K562 (cell line): ENCODE data around the gene RBM20. TPM values are rescaled to one million over a fixed set of nuclear protein-coding genes. Genes with fewer than 3 reads are reported as not detected.

ENCODE experiments used
- BMI1 ChIP-seq: fragments of 150-350 bp; IDR thresholded peaks from 2 replicates; pipeline ENCODE4 v1.6.1; 2014; ENCODE audit warnings: low read length
- EGR1 ChIP-seq: fragments of 450-650 bp; conservative IDR thresholded peaks from 2 replicates; pipeline ENCODE4 v1.6.1; 2017; ENCODE audit warnings: mild to moderate bottlenecking
- ERF ChIP-seq: fragments of 450-650 bp; formaldehyde crosslinking; IDR thresholded peaks from 2 replicates; pipeline ENCODE4 v1.4.0; 2020; ENCODE audit warnings: mild to moderate bottlenecking, mixed read lengths
- ESRRA ChIP-seq: fragments of 450-650 bp; IDR thresholded peaks from 2 replicates; pipeline ENCODE4 v1.6.1; 2014; ENCODE audit warnings: low read depth, mild to moderate bottlenecking, moderate library complexity, borderline replicate concordance
- HDAC2 ChIP-seq: fragments of 450-650 bp; IDR thresholded peaks from 2 replicates; pipeline ENCODE4 v1.6.1; 2016; ENCODE audit warnings: mild to moderate bottlenecking
- MCM5 ChIP-seq: fragments of 450-650 bp; IDR thresholded peaks from 2 replicates; pipeline ENCODE4 v1.6.1; 2016; ENCODE audit warnings: low read depth
- NEUROD1 ChIP-seq: fragments of 150-350 bp; IDR thresholded peaks from 2 replicates; pipeline ENCODE4 v1.6.1; 2014; ENCODE audit warnings: borderline replicate concordance, low read length, low read depth; ENCODE audit not compliant: partially characterized antibody
- POLR3G ChIP-seq: IDR thresholded peaks from 2 replicates; pipeline ENCODE4 v1.6.1; 2011; ENCODE audit not compliant: insufficient read length, insufficient replicate concordance; ENCODE audit errors: extremely low read depth
- SMAD2 ChIP-seq: fragments of 150-350 bp; IDR thresholded peaks from 2 replicates; pipeline ENCODE4 v1.6.1; 2014; ENCODE audit warnings: low read depth, mild to moderate bottlenecking, low read length
- TARDBP ChIP-seq: fragments of 450-650 bp; IDR thresholded peaks from 2 replicates; pipeline ENCODE4 v1.6.1; 2016
- YBX1 ChIP-seq: fragments of 450-650 bp; IDR thresholded peaks from 2 replicates; pipeline ENCODE4 v1.7.1; 2016; ENCODE audit warnings: mild to moderate bottlenecking
- ZNF436 ChIP-seq: fragments of 250-450, 450-650 bp; sonication (Bioruptor Pico); formaldehyde crosslinking; IDR thresholded peaks from 2 replicates; pipeline ENCODE4 v1.7.0; 2020; ENCODE audit warnings: mild to moderate bottlenecking
- ZNF696 ChIP-seq: fragments of 250-450 bp; sonication (Bioruptor Pico); conservative IDR thresholded peaks from 2 replicates; pipeline ENCODE4 v1.4.0; 2020; ENCODE audit warnings: mild to moderate bottlenecking, moderate library complexity
- polyA plus RNA-seq, 8 experiments: library from polyadenylated mRNA; depleted of rRNA in 4 of 8; stranded (reverse) in 5 of 8; unstranded in 3 of 8; fragments of >200 nt; fragmentation: Nextera tagmentation in 2 of 8; fragmentation: Illumina TruSeq in 1 of 8; extraction: Ambion mirVana in 2 of 8; extraction: Trizol in 1 of 8; gene quantifications; 2 replicates each; pipeline versions ENCODE4 v1.2.1 to v1.2.3, GENCODE V29; 2011 to 2014; ENCODE audit warnings: inconsistent platforms in 1 of 8, missing spikeins in 1 of 8
- total RNA-seq, 7 experiments: library from RNA; depleted of rRNA in 6 of 7; stranded (reverse); fragments of >200 nt in 6 of 7; fragmentation: Illumina TruSeq in 2 of 7; extraction: Trizol in 2 of 7; gene quantifications; 2 replicates each; pipeline versions ENCODE4 v1.2.1 to v1.2.3, GENCODE V29; 2011 to 2021; ENCODE audit warnings: low replicate concordance in 1 of 7
- TF ChIP-seq, protein P1 (sequence below): sonication (generic); formaldehyde crosslinking; IDR thresholded peaks from 2 replicates; pipeline ENCODE4 v1.8.0; 2022; ENCODE audit warnings: mild to moderate bottlenecking, missing genetic modification reagents
- TF ChIP-seq, protein P2 (sequence below): sonication (generic); formaldehyde crosslinking; IDR thresholded peaks from 2 replicates; pipeline ENCODE4 v1.8.0; 2023; ENCODE audit warnings: missing genetic modification reagents, mild to moderate bottlenecking, borderline replicate concordance
- TF ChIP-seq, protein P3 (sequence below): sonication (generic); formaldehyde crosslinking; IDR thresholded peaks from 2 replicates; pipeline ENCODE4 v1.8.0; 2022; ENCODE audit warnings: missing genetic modification reagents, mild to moderate bottlenecking, borderline replicate concordance
- TF ChIP-seq, protein P4 (sequence below): fragments of 450-650 bp; IDR thresholded peaks from 2 replicates; pipeline ENCODE4 v1.6.1; 2017; ENCODE audit warnings: mild to moderate bottlenecking, moderate library complexity

RBM20 gene
- total and polyA plus RNA-seq, 9 of the 15 experiments (the other 6 are each of a cell fraction or from before 2014, with no cell fraction given), result 0.63 to 5.7 (median 3.2) TPM

DNA sequence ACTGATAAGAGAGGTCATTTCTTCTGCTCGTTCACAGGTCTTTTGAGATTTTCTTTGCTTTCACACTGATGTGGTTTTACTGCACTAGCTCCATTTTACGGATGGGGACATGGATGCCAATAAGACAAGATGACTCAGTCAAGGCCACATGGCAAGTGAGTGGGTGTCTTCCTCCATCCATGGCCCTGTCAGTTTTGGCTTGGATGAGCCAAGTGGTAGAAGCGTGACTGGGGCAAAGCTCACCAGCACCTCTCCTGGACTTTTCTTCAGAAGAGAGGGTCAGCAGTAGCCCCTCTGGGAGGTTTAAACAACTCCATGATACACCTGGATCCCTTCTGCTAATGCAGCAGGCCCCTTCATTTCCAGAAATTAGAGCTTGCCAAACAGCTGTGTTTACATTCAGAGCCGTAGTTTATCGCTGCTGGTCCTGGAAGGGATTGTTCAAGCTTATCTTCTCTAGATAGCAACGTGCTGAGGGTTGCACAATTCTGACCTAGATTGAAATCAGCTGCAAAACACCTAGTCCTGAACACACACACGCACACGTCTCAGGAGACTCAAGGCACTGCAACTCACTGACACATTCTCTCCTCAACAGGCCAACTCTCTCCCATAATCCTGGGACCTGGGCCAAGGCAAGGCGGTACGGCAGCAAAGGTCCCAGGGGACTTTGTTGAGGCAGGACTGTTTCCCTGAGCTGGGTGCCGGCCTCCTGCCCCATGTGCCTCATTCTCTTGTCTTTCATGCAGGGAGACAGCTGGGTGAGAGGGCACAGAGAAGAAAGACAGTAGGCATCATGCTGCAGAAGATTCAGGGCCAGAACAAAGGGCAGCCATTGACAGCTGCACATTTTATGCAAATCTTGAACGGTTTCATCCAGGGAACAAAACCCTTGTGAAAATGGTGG lies 213.4 kb downstream of the RBM20 start (continued):
- TF ChIP-seq ERF (CRISPR knock-in tag) (no peak), ESRRA (peak; percentile 29; the same call in 1 of the 2 replicates), SMAD2 (no peak), TARDBP (no peak), MCM5 (no peak), ZNF696 (CRISPR knock-in tag) (no peak), BMI1 (no peak), EGR1 (peak; percentile 77), ZNF436 (CRISPR knock-in tag) (no peak), YBX1 (no peak), POLR3G (no peak), HDAC2 (no peak), NEUROD1 (no peak)
- TF ChIP-seq, protein P1, sequence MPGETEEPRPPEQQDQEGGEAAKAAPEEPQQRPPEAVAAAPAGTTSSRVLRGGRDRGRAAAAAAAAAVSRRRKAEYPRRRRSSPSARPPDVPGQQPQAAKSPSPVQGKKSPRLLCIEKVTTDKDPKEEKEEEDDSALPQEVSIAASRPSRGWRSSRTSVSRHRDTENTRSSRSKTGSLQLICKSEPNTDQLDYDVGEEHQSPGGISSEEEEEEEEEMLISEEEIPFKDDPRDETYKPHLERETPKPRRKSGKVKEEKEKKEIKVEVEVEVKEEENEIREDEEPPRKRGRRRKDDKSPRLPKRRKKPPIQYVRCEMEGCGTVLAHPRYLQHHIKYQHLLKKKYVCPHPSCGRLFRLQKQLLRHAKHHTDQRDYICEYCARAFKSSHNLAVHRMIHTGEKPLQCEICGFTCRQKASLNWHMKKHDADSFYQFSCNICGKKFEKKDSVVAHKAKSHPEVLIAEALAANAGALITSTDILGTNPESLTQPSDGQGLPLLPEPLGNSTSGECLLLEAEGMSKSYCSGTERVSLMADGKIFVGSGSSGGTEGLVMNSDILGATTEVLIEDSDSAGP (CRISPR knock-in tag), result no peak
- TF ChIP-seq, protein P2, sequence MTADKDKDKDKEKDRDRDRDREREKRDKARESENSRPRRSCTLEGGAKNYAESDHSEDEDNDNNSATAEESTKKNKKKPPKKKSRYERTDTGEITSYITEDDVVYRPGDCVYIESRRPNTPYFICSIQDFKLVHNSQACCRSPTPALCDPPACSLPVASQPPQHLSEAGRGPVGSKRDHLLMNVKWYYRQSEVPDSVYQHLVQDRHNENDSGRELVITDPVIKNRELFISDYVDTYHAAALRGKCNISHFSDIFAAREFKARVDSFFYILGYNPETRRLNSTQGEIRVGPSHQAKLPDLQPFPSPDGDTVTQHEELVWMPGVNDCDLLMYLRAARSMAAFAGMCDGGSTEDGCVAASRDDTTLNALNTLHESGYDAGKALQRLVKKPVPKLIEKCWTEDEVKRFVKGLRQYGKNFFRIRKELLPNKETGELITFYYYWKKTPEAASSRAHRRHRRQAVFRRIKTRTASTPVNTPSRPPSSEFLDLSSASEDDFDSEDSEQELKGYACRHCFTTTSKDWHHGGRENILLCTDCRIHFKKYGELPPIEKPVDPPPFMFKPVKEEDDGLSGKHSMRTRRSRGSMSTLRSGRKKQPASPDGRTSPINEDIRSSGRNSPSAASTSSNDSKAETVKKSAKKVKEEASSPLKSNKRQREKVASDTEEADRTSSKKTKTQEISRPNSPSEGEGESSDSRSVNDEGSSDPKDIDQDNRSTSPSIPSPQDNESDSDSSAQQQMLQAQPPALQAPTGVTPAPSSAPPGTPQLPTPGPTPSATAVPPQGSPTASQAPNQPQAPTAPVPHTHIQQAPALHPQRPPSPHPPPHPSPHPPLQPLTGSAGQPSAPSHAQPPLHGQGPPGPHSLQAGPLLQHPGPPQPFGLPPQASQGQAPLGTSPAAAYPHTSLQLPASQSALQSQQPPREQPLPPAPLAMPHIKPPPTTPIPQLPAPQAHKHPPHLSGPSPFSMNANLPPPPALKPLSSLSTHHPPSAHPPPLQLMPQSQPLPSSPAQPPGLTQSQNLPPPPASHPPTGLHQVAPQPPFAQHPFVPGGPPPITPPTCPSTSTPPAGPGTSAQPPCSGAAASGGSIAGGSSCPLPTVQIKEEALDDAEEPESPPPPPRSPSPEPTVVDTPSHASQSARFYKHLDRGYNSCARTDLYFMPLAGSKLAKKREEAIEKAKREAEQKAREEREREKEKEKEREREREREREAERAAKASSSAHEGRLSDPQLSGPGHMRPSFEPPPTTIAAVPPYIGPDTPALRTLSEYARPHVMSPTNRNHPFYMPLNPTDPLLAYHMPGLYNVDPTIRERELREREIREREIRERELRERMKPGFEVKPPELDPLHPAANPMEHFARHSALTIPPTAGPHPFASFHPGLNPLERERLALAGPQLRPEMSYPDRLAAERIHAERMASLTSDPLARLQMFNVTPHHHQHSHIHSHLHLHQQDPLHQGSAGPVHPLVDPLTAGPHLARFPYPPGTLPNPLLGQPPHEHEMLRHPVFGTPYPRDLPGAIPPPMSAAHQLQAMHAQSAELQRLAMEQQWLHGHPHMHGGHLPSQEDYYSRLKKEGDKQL (CRISPR knock-in tag), result no peak
- TF ChIP-seq, protein P3, sequence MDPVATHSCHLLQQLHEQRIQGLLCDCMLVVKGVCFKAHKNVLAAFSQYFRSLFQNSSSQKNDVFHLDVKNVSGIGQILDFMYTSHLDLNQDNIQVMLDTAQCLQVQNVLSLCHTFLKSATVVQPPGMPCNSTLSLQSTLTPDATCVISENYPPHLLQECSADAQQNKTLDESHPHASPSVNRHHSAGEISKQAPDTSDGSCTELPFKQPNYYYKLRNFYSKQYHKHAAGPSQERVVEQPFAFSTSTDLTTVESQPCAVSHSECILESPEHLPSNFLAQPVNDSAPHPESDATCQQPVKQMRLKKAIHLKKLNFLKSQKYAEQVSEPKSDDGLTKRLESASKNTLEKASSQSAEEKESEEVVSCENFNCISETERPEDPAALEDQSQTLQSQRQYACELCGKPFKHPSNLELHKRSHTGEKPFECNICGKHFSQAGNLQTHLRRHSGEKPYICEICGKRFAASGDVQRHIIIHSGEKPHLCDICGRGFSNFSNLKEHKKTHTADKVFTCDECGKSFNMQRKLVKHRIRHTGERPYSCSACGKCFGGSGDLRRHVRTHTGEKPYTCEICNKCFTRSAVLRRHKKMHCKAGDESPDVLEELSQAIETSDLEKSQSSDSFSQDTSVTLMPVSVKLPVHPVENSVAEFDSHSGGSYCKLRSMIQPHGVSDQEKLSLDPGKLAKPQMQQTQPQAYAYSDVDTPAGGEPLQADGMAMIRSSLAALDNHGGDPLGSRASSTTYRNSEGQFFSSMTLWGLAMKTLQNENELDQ, result no peak
- TF ChIP-seq, protein P4, sequence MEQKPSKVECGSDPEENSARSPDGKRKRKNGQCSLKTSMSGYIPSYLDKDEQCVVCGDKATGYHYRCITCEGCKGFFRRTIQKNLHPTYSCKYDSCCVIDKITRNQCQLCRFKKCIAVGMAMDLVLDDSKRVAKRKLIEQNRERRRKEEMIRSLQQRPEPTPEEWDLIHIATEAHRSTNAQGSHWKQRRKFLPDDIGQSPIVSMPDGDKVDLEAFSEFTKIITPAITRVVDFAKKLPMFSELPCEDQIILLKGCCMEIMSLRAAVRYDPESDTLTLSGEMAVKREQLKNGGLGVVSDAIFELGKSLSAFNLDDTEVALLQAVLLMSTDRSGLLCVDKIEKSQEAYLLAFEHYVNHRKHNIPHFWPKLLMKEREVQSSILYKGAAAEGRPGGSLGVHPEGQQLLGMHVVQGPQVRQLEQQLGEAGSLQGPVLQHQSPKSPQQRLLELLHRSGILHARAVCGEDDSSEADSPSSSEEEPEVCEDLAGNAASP, result no peak
